ENCODE data around the gene TSG101. TPM values are rescaled to one million over a fixed set of nuclear protein-coding genes. Genes with fewer than 3 reads are reported as not detected.

The TSG101 gene
- total RNA-seq, 1 experiment from 2014 or later, result 78.4 TPM

DNA sequence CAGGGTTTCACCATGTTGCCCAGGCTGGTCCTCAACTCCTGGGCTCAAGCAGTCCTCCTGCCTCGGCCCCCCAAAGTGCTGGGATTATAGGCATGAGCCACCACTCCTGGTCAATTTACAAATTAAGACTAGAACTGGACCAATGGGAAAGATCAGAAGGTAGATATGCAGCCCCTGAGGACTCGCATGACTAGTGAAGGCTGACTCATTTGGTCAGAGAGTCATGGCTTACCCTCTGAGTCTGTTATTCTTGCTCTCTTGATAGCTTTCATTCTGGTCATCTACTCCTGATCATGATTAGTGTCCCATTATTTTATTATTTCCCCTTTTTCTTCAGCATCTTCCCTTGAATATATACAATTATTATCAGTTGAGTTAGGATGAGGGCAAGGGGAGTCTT, 73.8 kb downstream of the TSG101 start:
- Mint-ChIP-seq H3K4me3 (ENCODE audit: unreplicated experiment) (no peak overlapping the region), H3K27me3 (ENCODE audit: insufficient read depth, unreplicated experiment) (no peaks in the 10 kb centered on the region), H3K4me1 (ENCODE audit: insufficient read depth, unreplicated experiment) (no peaks in the 10 kb centered on the region), H3K27ac (ENCODE audit: low read depth, unreplicated experiment) (no peak overlapping the region), H3K36me3 (ENCODE audit: insufficient read depth, unreplicated experiment) (no peaks in the 10 kb centered on the region), H3K9me3 (ENCODE audit: unreplicated experiment) (no peaks in the 10 kb centered on the region)
- no TSS peak for BruUV-seq (replicated peaks)
- intact Hi-C loops (cut with micrococcal nuclease), result no loop called here
- peak; percentile 27 for DNase-seq (ENCODE audit: unreplicated experiment)
- ChIA-PET CTCF (no interaction called here), POLR2A (no interaction called here)
- TF ChIP-seq, protein P1, sequence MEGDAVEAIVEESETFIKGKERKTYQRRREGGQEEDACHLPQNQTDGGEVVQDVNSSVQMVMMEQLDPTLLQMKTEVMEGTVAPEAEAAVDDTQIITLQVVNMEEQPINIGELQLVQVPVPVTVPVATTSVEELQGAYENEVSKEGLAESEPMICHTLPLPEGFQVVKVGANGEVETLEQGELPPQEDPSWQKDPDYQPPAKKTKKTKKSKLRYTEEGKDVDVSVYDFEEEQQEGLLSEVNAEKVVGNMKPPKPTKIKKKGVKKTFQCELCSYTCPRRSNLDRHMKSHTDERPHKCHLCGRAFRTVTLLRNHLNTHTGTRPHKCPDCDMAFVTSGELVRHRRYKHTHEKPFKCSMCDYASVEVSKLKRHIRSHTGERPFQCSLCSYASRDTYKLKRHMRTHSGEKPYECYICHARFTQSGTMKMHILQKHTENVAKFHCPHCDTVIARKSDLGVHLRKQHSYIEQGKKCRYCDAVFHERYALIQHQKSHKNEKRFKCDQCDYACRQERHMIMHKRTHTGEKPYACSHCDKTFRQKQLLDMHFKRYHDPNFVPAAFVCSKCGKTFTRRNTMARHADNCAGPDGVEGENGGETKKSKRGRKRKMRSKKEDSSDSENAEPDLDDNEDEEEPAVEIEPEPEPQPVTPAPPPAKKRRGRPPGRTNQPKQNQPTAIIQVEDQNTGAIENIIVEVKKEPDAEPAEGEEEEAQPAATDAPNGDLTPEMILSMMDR (IDR thresholded peaks at IDR 0.05; ENCODE audit: unreplicated experiment), result no peak

- no TSS peak for BruUV-seq (replicated peaks)
- H3K4me3 Mint-ChIP-seq (ENCODE audit: unreplicated experiment), result no peak overlapping the region
- H3K27me3 Mint-ChIP-seq (ENCODE audit: insufficient read depth, unreplicated experiment), result no peaks in the 10 kb centered on the region
- intact Hi-C loops (cut with micrococcal nuclease), result no loop called here
- ChIA-PET POLR2A (no interaction called here), CTCF (interaction anchor here (0.6 kb wide), 2 partner anchors 11 to 89 kb away, joined by 3 read pairs; no protein-coding TSS in a partner anchor)
- no peak for DNase-seq (ENCODE audit: unreplicated experiment)
- no peaks in the 10 kb centered on the region for H3K4me1 Mint-ChIP-seq (ENCODE audit: insufficient read depth, unreplicated experiment)
- TF ChIP-seq, protein P1 (IDR thresholded peaks at IDR 0.05; ENCODE audit: unreplicated experiment), result no peak
- H3K9me3 Mint-ChIP-seq (ENCODE audit: unreplicated experiment), result no peaks in the 10 kb centered on the region
- no peaks in the 10 kb centered on the region for H3K36me3 Mint-ChIP-seq (ENCODE audit: insufficient read depth, unreplicated experiment)
- H3K27ac Mint-ChIP-seq (ENCODE audit: low read depth, unreplicated experiment), result no peak overlapping the region
Measured at GRCh38 chr11:18449251-18449650, 77.5 kb downstream of the TSG101 start.

DNA sequence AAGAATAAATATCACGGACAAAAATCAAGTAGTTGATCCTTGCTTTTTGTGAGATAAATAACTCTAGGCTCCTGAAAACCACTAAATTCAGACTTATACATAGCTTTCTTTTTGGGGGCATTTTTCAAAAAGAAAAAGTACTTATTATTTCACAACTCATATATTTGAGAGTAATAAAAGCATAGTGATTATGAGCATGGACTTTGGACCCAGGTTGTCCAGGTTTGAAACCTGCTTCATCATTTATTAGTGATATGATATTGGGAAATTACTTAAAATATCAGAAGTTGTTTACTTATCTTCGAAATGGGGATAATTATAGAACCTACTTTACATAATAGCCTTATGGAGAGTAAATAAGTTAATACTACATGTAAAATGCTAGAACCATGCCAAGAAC, 88.1 kb downstream of the TSG101 start:
- Mint-ChIP-seq H3K36me3 (ENCODE audit: insufficient read depth, unreplicated experiment) (no peaks in the 10 kb centered on the region), H3K4me3 (ENCODE audit: unreplicated experiment) (no peak overlapping the region), H3K27ac (ENCODE audit: low read depth, unreplicated experiment) (no peak overlapping the region), H3K27me3 (ENCODE audit: insufficient read depth, unreplicated experiment) (no peaks in the 10 kb centered on the region), H3K9me3 (ENCODE audit: unreplicated experiment) (no peaks in the 10 kb centered on the region), H3K4me1 (ENCODE audit: insufficient read depth, unreplicated experiment) (no peaks in the 10 kb centered on the region)
- CTCF ChIA-PET, result no interaction called here
- DNase-seq (ENCODE audit: unreplicated experiment), result no peak
- no TSS peak for BruUV-seq (replicated peaks)
- TF ChIP-seq, protein P1 (IDR thresholded peaks at IDR 0.05; ENCODE audit: unreplicated experiment), result no peak
- POLR2A ChIA-PET, result interaction anchor here (0.6 kb wide), 1 partner anchor 54 kb away, joined by 3 read pairs; no protein-coding TSS in a partner anchor
- intact Hi-C loops (cut with micrococcal nuclease), result no loop called here

Other genes with a start within 250 kb of the TSG101 start
- 23.6 and 31.8 TPM in 2 replicates for gene HPS5, start 204.8 kb downstream of the TSG101 start, total RNA-seq (2022)
- 60.9 and 83.4 TPM in 2 replicates for gene GTF2H1, start 204.4 kb downstream of the TSG101 start, total RNA-seq (2022)
- 516 and 739 TPM in 2 replicates for gene LDHA, start 132.4 kb downstream of the TSG101 start, total RNA-seq (2022)
- not detected in 2 replicates for gene LDHC, start 114.6 kb downstream of the TSG101 start, total RNA-seq (2022)
- not detected in 2 replicates for gene LDHAL6A, start 71.1 kb downstream of the TSG101 start, total RNA-seq (2022)
- 22.8 and 24.8 TPM in 2 replicates for gene UEVLD, start 61.8 kb upstream of the TSG101 start, total RNA-seq (2022)
- 2.4 and 4.0 TPM in 2 replicates for gene MISFA, start 72.8 kb upstream of the TSG101 start, total RNA-seq (2022)
- gene SPTY2D1, start 107.4 kb upstream of the TSG101 start, total RNA-seq (2022), result 26.8 and 30.2 TPM in 2 replicates
- gene TMEM86A, start 171.8 kb upstream of the TSG101 start, total RNA-seq (2022), result 0.30 and 0.49 TPM in 2 replicates
- not detected in 2 replicates for gene IGSF22, start 199.2 kb upstream of the TSG101 start, total RNA-seq (2022)